Measurements from ENCODE around the gene PRAMEF8.
"Not testable (repeated sequence)": the region's sequence is repeated elsewhere in the genome, so short reads cannot be mapped to it uniquely, and the experiment has no call there.

- not testable (repeated sequence) for TF ChIP-seq CTCF (conservative IDR thresholded peaks at IDR 0.05; ENCODE audit: low read depth in 2 of 2); ETS1 (IDR thresholded peaks at IDR 0.05); REST (IDR thresholded peaks at IDR 0.05; ENCODE audit: unreplicated experiment); POLR2AphosphoS5 (IDR thresholded peaks at IDR 0.05; ENCODE audit: low read depth); EZH2 (IDR thresholded peaks at IDR 0.05; ENCODE audit: low read depth, unreplicated experiment); ZNF462 (CRISPR knock-in tag; IDR thresholded peaks at IDR 0.05); JUNB (IDR thresholded peaks at IDR 0.05; ENCODE audit: unreplicated experiment); CREB1 (CRISPR knock-in tag; IDR thresholded peaks at IDR 0.05; ENCODE audit: low read depth); ZNF114 (CRISPR knock-in tag; IDR thresholded peaks at IDR 0.05); NANOG (IDR thresholded peaks at IDR 0.05; ENCODE audit: borderline replicate concordance); EZH2phosphoT487 (IDR thresholded peaks at IDR 0.05; ENCODE audit: unreplicated experiment)
Observed at GRCh38 chr1:13302197-13302596, 17.3 kb upstream of the PRAMEF8 start.

Data from GM23338 (cell line).